Caco-2 (cell line): ENCODE results near the gene TMEM198. TPM values are rescaled to one million over a fixed set of nuclear protein-coding genes. Genes with fewer than 3 reads are reported as not detected.

Experiments
- BruUV-seq: library from RNA; stranded (reverse); fragments of 400-500 nt; replicated peaks from 2 replicates; lab custom pipeline; 2021; lab: Mats Ljungman, UMichigan
- CTCF ChIA-PET: fragments of 300-600 bp; sonication (Branson Sonifier 250); formaldehyde crosslinking; loops from one replicate; lab custom pipeline; 2022; ENCODE audit warnings: antibody characterized with exemption; lab: Charles Lee
- POLR2A ChIA-PET: fragments of 300-600 bp; sonication (Branson Sonifier 250); formaldehyde crosslinking; loops from one replicate; lab custom pipeline; 2022; ENCODE audit warnings: antibody characterized with exemption; lab: Charles Lee
- DNase-seq, 2 experiments: peaks; one replicate each; pipeline versions ENCODE4 v3.0.0 to v3.0.0-alpha.2; 2020 to 2022
- H3K27me3 ChIP-seq: replicated peaks from 2 replicates; pipeline ENCODE4 v1.6.0; 2011; ENCODE audit warnings: low read length; ENCODE audit not compliant: control insufficient read depth, insufficient read depth
- H3K36me3 ChIP-seq: 2 replicates; pipeline ENCODE4 v1.5.1; 2011; ENCODE audit warnings: low read length; ENCODE audit not compliant: control insufficient read depth, insufficient read depth
- H3K4me1 ChIP-seq: fragments of 250-450 bp; sonication (Bioruptor Pico); 2 replicates; pipeline ENCODE4 v1.5.1; 2020; ENCODE audit warnings: mild to moderate bottlenecking
- H3K4me3 ChIP-seq: 2 replicates; pipeline ENCODE4 v1.5.1; 2011; ENCODE audit warnings: low read depth, mild to moderate bottlenecking, control low read depth, low read length
- H3K9me3 ChIP-seq: fragments of 250-450 bp; sonication (Bioruptor Pico); 2 replicates; pipeline ENCODE4 v1.5.1; 2020; ENCODE audit warnings: mild to moderate bottlenecking, moderate library complexity
- H3K27ac Mint-ChIP-seq: one replicate; pipeline ENCODE4 v1.8.0; 2022; ENCODE audit warnings: mixed read lengths; ENCODE audit not compliant: unreplicated experiment
- H3K27me3 Mint-ChIP-seq: one replicate; pipeline ENCODE4 v1.8.0; 2022; ENCODE audit warnings: mixed read lengths; ENCODE audit not compliant: insufficient read depth, unreplicated experiment
- H3K36me3 Mint-ChIP-seq: one replicate; pipeline ENCODE4 v1.8.0; 2022; ENCODE audit warnings: mild to moderate bottlenecking, mixed read lengths; ENCODE audit not compliant: insufficient read depth, unreplicated experiment
- H3K4me1 Mint-ChIP-seq: one replicate; pipeline ENCODE4 v1.8.0; 2022; ENCODE audit warnings: low read depth, mixed read lengths; ENCODE audit not compliant: unreplicated experiment
- H3K4me3 Mint-ChIP-seq: one replicate; pipeline ENCODE4 v1.8.0; 2022; ENCODE audit warnings: mild to moderate bottlenecking, moderate library complexity, mixed read lengths; ENCODE audit not compliant: unreplicated experiment
- H3K9me3 Mint-ChIP-seq: one replicate; pipeline ENCODE4 v1.8.0; 2022; ENCODE audit warnings: mixed read lengths; ENCODE audit not compliant: unreplicated experiment
- CTCF ChIP-seq, 2 experiments: fragments of 200-600 bp in 1 of 2; IDR thresholded peaks; 1 replicate in 1 of 2; 2 replicates in 1 of 2; pipeline versions ENCODE4 v1.5.1 to v1.8.0; 2011 to 2022; ENCODE audit warnings: antibody characterized with exemption in 1 of 2, control low read depth in 1 of 2, inconsistent platforms in 1 of 2, low read depth in 1 of 2, low read length in 1 of 2, mild to moderate bottlenecking in 1 of 2, moderate library complexity in 1 of 2; ENCODE audit not compliant: insufficient read depth in 1 of 2, severe bottlenecking in 1 of 2, unreplicated experiment in 1 of 2
- intact Hi-C: fragments of 100-400 bp; cut with micrococcal nuclease; formaldehyde crosslinking; loops from one replicate; pipeline ENCODE4 v1.10.0; 2022; ENCODE audit not compliant: unreplicated experiment
- total RNA-seq: library from RNA; stranded (reverse); gene quantifications from 2 replicates; pipeline ENCODE4 v1.2.3, GENCODE V29; 2022

Gene TMEM198
- total RNA-seq, 1 experiment from 2014 or later: 8.5 TPM

GRCh38 chr2:219557320-219557719, 13.5 kb downstream of the TMEM198 start:
- intact Hi-C loops: no loop called here
- TF ChIP-seq CTCF (IDR thresholded peaks at IDR 0.05; ENCODE audit: insufficient read depth in 1 of 2, low read depth in 1 of 2, low read length in 1 of 2, severe bottlenecking in 1 of 2, unreplicated experiment in 1 of 2): no peak
- Histone ChIP-seq H3K36me3 (no peaks in the 10 kb centered on the region), H3K4me1 (peaks cover 22% of the 10 kb centered on the region), H3K27me3 (no peaks in the 10 kb centered on the region; the same call in 1 of the 2 replicates), H3K9me3 (no peaks in the 10 kb centered on the region), H3K4me3 (no peak overlapping the region)
- Mint-ChIP-seq H3K4me1 (peaks cover 15% of the 10 kb centered on the region), H3K9me3 (no peaks in the 10 kb centered on the region), H3K36me3 (peaks cover 10% of the 10 kb centered on the region), H3K27me3 (no peaks in the 10 kb centered on the region), H3K4me3 (no peak overlapping the region), H3K27ac (no peak overlapping the region)
- DNase-seq: no peak
- no TSS peak for BruUV-seq
- POLR2A ChIA-PET: no interaction called here
- CTCF ChIA-PET: no interaction called here

GRCh38 chr2:219557791-219558785, 14.3 kb downstream of the TMEM198 start:
- Mint-ChIP-seq H3K9me3 (no peaks in the 10 kb centered on the region), H3K4me3 (no peak overlapping the region), H3K4me1 (peaks cover 15% of the 10 kb centered on the region), H3K27ac (no peak overlapping the region), H3K27me3 (no peaks in the 10 kb centered on the region), H3K36me3 (peaks cover 13% of the 10 kb centered on the region)
- CTCF ChIA-PET: interaction anchor here (0.6 kb wide), 1 partner anchor 275 kb away, joined by 3 read pairs; no protein-coding TSS in a partner anchor
- H3K4me1 ChIP-seq: peaks cover 24% of the 10 kb centered on the region
- DNase-seq: no peak
- no peaks in the 10 kb centered on the region for H3K9me3 ChIP-seq
- BruUV-seq: no TSS peak
- no peak overlapping the region for H3K4me3 ChIP-seq
- no peak for TF ChIP-seq CTCF (IDR thresholded peaks at IDR 0.05; ENCODE audit: insufficient read depth in 1 of 2, low read depth in 1 of 2, low read length in 1 of 2, severe bottlenecking in 1 of 2, unreplicated experiment in 1 of 2)
- H3K36me3 ChIP-seq: no peaks in the 10 kb centered on the region
- intact Hi-C loops: no loop called here
- H3K27me3 ChIP-seq: no peaks in the 10 kb centered on the region; the same call in 1 of the 2 replicates
- POLR2A ChIA-PET: no interaction called here

GRCh38 chr2:219559156-219559915, 15.5 kb downstream of the TMEM198 start:
- POLR2A ChIA-PET: interaction anchor here (1.0 kb wide), 1 partner anchor 38 kb away, joined by 6 read pairs; the partner anchor contains the start of gene STK11IP
- Mint-ChIP-seq H3K4me1 (peaks cover 15% of the 10 kb centered on the region), H3K4me3 (no peak overlapping the region), H3K9me3 (no peaks in the 10 kb centered on the region), H3K36me3 (peaks cover 13% of the 10 kb centered on the region), H3K27ac (no peak overlapping the region), H3K27me3 (no peaks in the 10 kb centered on the region)
- no peak for DNase-seq
- H3K27me3 ChIP-seq: no peaks in the 10 kb centered on the region; the same call in 1 of the 2 replicates
- H3K9me3 ChIP-seq: no peaks in the 10 kb centered on the region
- no peak overlapping the region for H3K4me3 ChIP-seq
- peaks cover 25% of the 10 kb centered on the region for H3K4me1 ChIP-seq
- intact Hi-C loops: no loop called here
- H3K36me3 ChIP-seq: no peaks in the 10 kb centered on the region
- no peak for TF ChIP-seq CTCF (IDR thresholded peaks at IDR 0.05; ENCODE audit: insufficient read depth in 1 of 2, low read depth in 1 of 2, low read length in 1 of 2, severe bottlenecking in 1 of 2, unreplicated experiment in 1 of 2)
- CTCF ChIA-PET: interaction anchor here (2.0 to 3.4 kb wide), 3 partner anchors 10 to 16 kb away, joined by 7 to 19 read pairs (median 16); partner anchors contain the start of genes CHPF, OBSL1 and TMEM198
- BruUV-seq: no TSS peak
